Measurements from ENCODE around the gene PIGP.

DNA sequence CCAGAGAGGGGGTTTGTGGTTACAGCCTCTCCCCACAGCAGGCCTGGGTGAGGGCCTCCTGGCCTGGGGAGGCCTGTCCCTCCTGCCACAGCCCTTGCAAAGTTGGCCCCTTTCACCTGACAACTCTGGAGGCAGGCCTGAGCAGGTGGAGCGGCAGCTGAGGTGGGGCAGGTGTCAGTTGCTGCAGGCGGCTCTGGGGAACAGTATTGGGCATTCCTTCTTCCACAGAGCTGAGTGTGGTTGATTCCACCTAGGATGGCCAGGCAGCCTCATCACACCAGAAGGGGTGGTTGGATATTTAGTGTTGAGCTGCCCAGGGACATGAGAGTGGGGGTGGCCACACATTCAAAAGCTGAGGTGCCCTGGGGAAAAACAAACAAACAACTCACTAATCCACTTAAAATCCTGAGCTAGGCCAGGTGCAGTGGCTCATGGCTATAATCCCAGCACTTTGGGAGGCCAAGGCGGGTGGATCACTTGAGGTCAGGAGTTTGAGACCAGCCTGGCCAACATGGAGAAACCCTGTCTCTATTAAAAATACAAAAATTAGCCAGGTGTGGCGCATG is 31.1 kb downstream of the PIGP start:
- TF ChIP-seq, protein P1, sequence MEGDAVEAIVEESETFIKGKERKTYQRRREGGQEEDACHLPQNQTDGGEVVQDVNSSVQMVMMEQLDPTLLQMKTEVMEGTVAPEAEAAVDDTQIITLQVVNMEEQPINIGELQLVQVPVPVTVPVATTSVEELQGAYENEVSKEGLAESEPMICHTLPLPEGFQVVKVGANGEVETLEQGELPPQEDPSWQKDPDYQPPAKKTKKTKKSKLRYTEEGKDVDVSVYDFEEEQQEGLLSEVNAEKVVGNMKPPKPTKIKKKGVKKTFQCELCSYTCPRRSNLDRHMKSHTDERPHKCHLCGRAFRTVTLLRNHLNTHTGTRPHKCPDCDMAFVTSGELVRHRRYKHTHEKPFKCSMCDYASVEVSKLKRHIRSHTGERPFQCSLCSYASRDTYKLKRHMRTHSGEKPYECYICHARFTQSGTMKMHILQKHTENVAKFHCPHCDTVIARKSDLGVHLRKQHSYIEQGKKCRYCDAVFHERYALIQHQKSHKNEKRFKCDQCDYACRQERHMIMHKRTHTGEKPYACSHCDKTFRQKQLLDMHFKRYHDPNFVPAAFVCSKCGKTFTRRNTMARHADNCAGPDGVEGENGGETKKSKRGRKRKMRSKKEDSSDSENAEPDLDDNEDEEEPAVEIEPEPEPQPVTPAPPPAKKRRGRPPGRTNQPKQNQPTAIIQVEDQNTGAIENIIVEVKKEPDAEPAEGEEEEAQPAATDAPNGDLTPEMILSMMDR (IDR thresholded peaks at IDR 0.05; ENCODE audit: insufficient read depth, low read depth, low read length), result no peak
- no peak for TF ChIP-seq EZH2 (IDR thresholded peaks at IDR 0.05; ENCODE audit: insufficient read depth, low read length)
